Astrocyte (in vitro differentiated cells and primary cell): ENCODE data around the gene TMEM45A. TPM values are rescaled to one million over a fixed set of nuclear protein-coding genes. Genes with fewer than 3 reads are reported as not detected.

Experiments used
- DNase-seq: peaks from one replicate; pipeline ENCODE4 v3.0.0-alpha.2; 2010; ENCODE audit warnings: low read depth
- FAIRE-seq: peaks from 2 replicates; lab custom pipeline; 2011; peaks lifted over from hg19 to GRCh38; lab: Jason Lieb, UNC
- H2AFZ ChIP-seq: 2 replicates; pipeline ENCODE4 v1.6.0; 2012; ENCODE audit warnings: low read depth, low read length, inconsistent platforms
- H3K27ac ChIP-seq: 2 replicates; pipeline ENCODE4 v1.5.1; 2011; ENCODE audit warnings: low read depth, low read length, inconsistent platforms
- H3K27me3 ChIP-seq: 2 replicates; pipeline ENCODE4 v1.6.0; 2011; ENCODE audit warnings: low read length, inconsistent platforms; ENCODE audit not compliant: insufficient read depth
- H3K36me3 ChIP-seq: 2 replicates; pipeline ENCODE4 v1.5.1; 2011; ENCODE audit warnings: low read length, inconsistent platforms; ENCODE audit not compliant: insufficient read depth
- H3K4me1 ChIP-seq: 2 replicates; pipeline ENCODE4 v1.5.1; 2011; ENCODE audit warnings: low read length, inconsistent platforms; ENCODE audit not compliant: insufficient read depth
- H3K4me2 ChIP-seq: 2 replicates; pipeline ENCODE4 v1.6.0; 2012; ENCODE audit warnings: low read length, inconsistent platforms
- H3K4me3 ChIP-seq: 2 replicates; pipeline ENCODE4 v1.5.1; 2011; ENCODE audit warnings: low read depth, mild to moderate bottlenecking, low read length, inconsistent platforms; ENCODE audit not compliant: insufficient read depth
- H3K79me2 ChIP-seq: 2 replicates; pipeline ENCODE4 v1.6.0; 2012; ENCODE audit warnings: mild to moderate bottlenecking, low read length, inconsistent platforms; ENCODE audit not compliant: insufficient read depth
- H3K9ac ChIP-seq: 2 replicates; pipeline ENCODE4 v1.6.0; 2012; ENCODE audit warnings: mild to moderate bottlenecking, low read length, inconsistent platforms
- H3K9me3 ChIP-seq: 2 replicates; pipeline ENCODE4 v1.5.1; 2012; ENCODE audit warnings: low read depth, mild to moderate bottlenecking, low read length, inconsistent platforms; ENCODE audit not compliant: insufficient read depth
- H4K20me1 ChIP-seq: 2 replicates; pipeline ENCODE4 v1.6.0; 2012; ENCODE audit warnings: low read length, inconsistent platforms; ENCODE audit not compliant: insufficient read depth
- H3K27ac Mint-ChIP-seq: one replicate; pipeline ENCODE4 v1.8.0; 2021; ENCODE audit warnings: mild to moderate bottlenecking, mixed read lengths; ENCODE audit not compliant: unreplicated experiment
- H3K27me3 Mint-ChIP-seq: one replicate; pipeline ENCODE4 v1.8.0; 2021; ENCODE audit warnings: low read depth, mixed read lengths; ENCODE audit not compliant: unreplicated experiment
- H3K36me3 Mint-ChIP-seq: one replicate; pipeline ENCODE4 v1.8.0; 2021; ENCODE audit warnings: low read depth, mixed read lengths; ENCODE audit not compliant: unreplicated experiment
- H3K4me1 Mint-ChIP-seq: one replicate; pipeline ENCODE4 v1.8.0; 2021; ENCODE audit warnings: low read depth, mixed read lengths; ENCODE audit not compliant: unreplicated experiment
- H3K4me3 Mint-ChIP-seq: one replicate; pipeline ENCODE4 v1.8.0; 2021; ENCODE audit warnings: mild to moderate bottlenecking, moderate library complexity, mixed read lengths; ENCODE audit not compliant: unreplicated experiment
- H3K9me3 Mint-ChIP-seq: one replicate; pipeline ENCODE4 v1.8.0; 2021; ENCODE audit warnings: mild to moderate bottlenecking, mixed read lengths; ENCODE audit not compliant: unreplicated experiment
- CTCF ChIP-seq: IDR thresholded peaks from 2 replicates; pipeline ENCODE4 v1.5.1; 2011; ENCODE audit warnings: low read depth, mild to moderate bottlenecking, inconsistent platforms, low read length, moderate library complexity; ENCODE audit not compliant: insufficient read depth
- EZH2 ChIP-seq: IDR thresholded peaks from 2 replicates; pipeline ENCODE4 v1.6.1; 2012; ENCODE audit warnings: mild to moderate bottlenecking, low read length, inconsistent platforms; ENCODE audit not compliant: insufficient read depth
- total RNA-seq: library from RNA; stranded (reverse); gene quantifications from 2 replicates; pipeline ENCODE4 v1.2.1, GENCODE V29; 2021

Gene TMEM45A
- total RNA-seq, 1 donor from 2014 or later, result 35.5 TPM

- H2AFZ ChIP-seq, result no peak overlapping the region
- no peak for FAIRE-seq
- H3K4me3 Mint-ChIP-seq, result no peak overlapping the region
- H3K79me2 ChIP-seq, result no peaks in the 10 kb centered on the region
- H3K27me3 Mint-ChIP-seq, result no peaks in the 10 kb centered on the region
- TF ChIP-seq EZH2 (no peak), CTCF (no peak)
- H3K4me1 Mint-ChIP-seq, result peaks cover 15% of the 10 kb centered on the region
- H3K4me1 ChIP-seq, result peaks cover 3% of the 10 kb centered on the region
- no peaks in the 10 kb centered on the region for H4K20me1 ChIP-seq
- peaks cover 6% of the 10 kb centered on the region for H3K27me3 ChIP-seq
- H3K4me3 ChIP-seq, result no peak overlapping the region
- no peak overlapping the region for H3K4me2 ChIP-seq
- H3K27ac ChIP-seq, result no peak overlapping the region
- no peaks in the 10 kb centered on the region for H3K9me3 ChIP-seq
- no peak overlapping the region for H3K9ac ChIP-seq
- no peaks in the 10 kb centered on the region for H3K36me3 ChIP-seq
- H3K36me3 Mint-ChIP-seq, result no peaks in the 10 kb centered on the region
- no peak for DNase-seq
- no peaks in the 10 kb centered on the region for H3K9me3 Mint-ChIP-seq
- no peak overlapping the region for H3K27ac Mint-ChIP-seq
Measured at GRCh38 chr3:100606894-100607512, 114.6 kb downstream of the TMEM45A start.

DNA sequence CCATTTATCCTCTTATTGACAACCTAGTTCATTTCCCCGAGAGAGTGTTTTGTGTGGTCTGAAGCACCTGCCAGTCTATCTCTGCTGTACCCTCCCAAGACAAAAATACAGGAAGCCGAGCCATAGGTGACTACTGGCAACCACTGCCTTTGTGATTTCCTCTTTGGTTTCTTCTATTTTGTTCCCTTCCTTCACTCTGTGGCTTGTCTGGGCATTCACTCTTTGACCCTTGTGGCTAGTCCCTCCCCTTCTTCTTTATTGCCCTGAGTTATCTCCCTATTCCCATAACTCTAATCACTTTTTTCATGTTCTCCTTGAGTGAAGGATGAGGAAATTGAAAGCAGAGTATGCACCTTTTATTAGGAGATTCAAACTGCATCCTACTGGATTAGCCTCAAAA, 116.9 kb downstream of the TMEM45A start, which contains the start of gene ADGRG7:
Gene ADGRG7, plus strand, starts transcription at position 297 of the 400 bp plus-strand sequence. CDS start 256 bp downstream, outside the sequence.
- H3K27me3 ChIP-seq, result peaks cover 6% of the 10 kb centered on the region
- H3K36me3 ChIP-seq, result no peaks in the 10 kb centered on the region
- no peak for TF ChIP-seq EZH2
- no peak for TF ChIP-seq CTCF
- no peaks in the 10 kb centered on the region for H3K9me3 ChIP-seq
- no peaks in the 10 kb centered on the region for H3K27me3 Mint-ChIP-seq
- H3K4me3 Mint-ChIP-seq, result no peak within 1 kb of the TSS
- no peak within 1 kb of the TSS for H3K4me3 ChIP-seq
- no peak within 1 kb of the TSS for H3K9ac ChIP-seq
- no peak for DNase-seq
- no peak within 1 kb of the TSS for H3K27ac ChIP-seq
- H3K4me2 ChIP-seq, result no peak within 1 kb of the TSS
- no peaks in the 10 kb centered on the region for H4K20me1 ChIP-seq
- no peaks in the 10 kb centered on the region for H3K9me3 Mint-ChIP-seq
- H3K79me2 ChIP-seq, result no peaks in the 10 kb centered on the region
- no peak within 1 kb of the TSS for H3K27ac Mint-ChIP-seq
- H2AFZ ChIP-seq, result no peak within 1 kb of the TSS
- no peaks in the 10 kb centered on the region for H3K36me3 Mint-ChIP-seq
- H3K4me1 Mint-ChIP-seq, result peaks cover 7% of the 10 kb centered on the region
- no peaks in the 10 kb centered on the region for H3K4me1 ChIP-seq
- no peak for FAIRE-seq

GRCh38 chr3:100609963-100610362, 117.5 kb downstream of the TMEM45A start:
- no peaks in the 10 kb centered on the region for H3K9me3 Mint-ChIP-seq
- no peaks in the 10 kb centered on the region for H4K20me1 ChIP-seq
- FAIRE-seq (no peak), DNase-seq (no peak)
- H3K4me1 ChIP-seq, result no peaks in the 10 kb centered on the region
- H3K4me2 ChIP-seq, result no peak overlapping the region
- H3K36me3 Mint-ChIP-seq, result no peaks in the 10 kb centered on the region
- TF ChIP-seq EZH2, result no peak
- H3K4me3 Mint-ChIP-seq, result no peak overlapping the region
- no peak overlapping the region for H2AFZ ChIP-seq
- peaks cover 6% of the 10 kb centered on the region for H3K27me3 ChIP-seq
- H3K79me2 ChIP-seq, result no peaks in the 10 kb centered on the region
- no peaks in the 10 kb centered on the region for H3K27me3 Mint-ChIP-seq
- no peak overlapping the region for H3K9ac ChIP-seq
- no peak overlapping the region for H3K27ac Mint-ChIP-seq
- H3K27ac ChIP-seq, result no peak overlapping the region
- peaks cover 7% of the 10 kb centered on the region for H3K4me1 Mint-ChIP-seq
- H3K4me3 ChIP-seq, result no peak overlapping the region
- H3K36me3 ChIP-seq, result no peaks in the 10 kb centered on the region
- no peaks in the 10 kb centered on the region for H3K9me3 ChIP-seq
